Neural cell (in vitro differentiated cells): ENCODE results near the gene HIKESHI. TPM values are rescaled to one million over a fixed set of nuclear protein-coding genes. Genes with fewer than 3 reads are reported as not detected.

ENCODE experiments used
- H2AFZ ChIP-seq: fragments of 200-600, 300-800 bp; sonication (generic), shearing (Covaris generic); 2 replicates; pipeline ENCODE4 v1.6.0; 2014; ENCODE audit warnings: low read depth, mild to moderate bottlenecking, antibody characterized with exemption, low read length, moderate library complexity
- H3F3A ChIP-seq: fragments of 200-600 bp; shearing (Covaris generic); 2 replicates; pipeline ENCODE4 v1.6.1; 2016; ENCODE audit warnings: mild to moderate bottlenecking, moderate library complexity, mixed read lengths, antibody characterized with exemption, low read length; ENCODE audit not compliant: insufficient read depth, poor library complexity, severe bottlenecking
- H3K27ac ChIP-seq: fragments of 200-600, 300-800 bp; sonication (generic), shearing (Covaris generic); 2 replicates; pipeline ENCODE4 v1.5.1; 2014; ENCODE audit warnings: mild to moderate bottlenecking, low read length, moderate library complexity
- H3K27me3 ChIP-seq: fragments of 300-800, 200-600 bp; sonication (generic), shearing (Covaris generic); 2 replicates; pipeline ENCODE4 v1.6.0; 2014; ENCODE audit warnings: mild to moderate bottlenecking, low read depth, low read length, moderate library complexity; ENCODE audit not compliant: insufficient read depth
- H3K36me3 ChIP-seq: fragments of 300-800, 200-600 bp; sonication (generic), shearing (Covaris generic); 2 replicates; pipeline ENCODE4 v1.5.1; 2014; ENCODE audit warnings: mild to moderate bottlenecking, antibody characterized with exemption, low read length, moderate library complexity; ENCODE audit not compliant: insufficient read depth
- H3K4me2 ChIP-seq: fragments of 300-800, 200-600 bp; sonication (generic), shearing (Covaris generic); 2 replicates; pipeline ENCODE4 v1.6.0; 2014; ENCODE audit warnings: mild to moderate bottlenecking, low read length
- H3K4me3 ChIP-seq: fragments of 300-800, 200-600 bp; sonication (generic), shearing (Covaris generic); 2 replicates; pipeline ENCODE4 v1.5.1; 2014; ENCODE audit warnings: mild to moderate bottlenecking, low read length, moderate library complexity
- H3K79me2 ChIP-seq: fragments of 200-600 bp; shearing (Covaris generic); replicated peaks from 2 replicates; pipeline ENCODE4 v1.6.0; 2014; ENCODE audit warnings: mild to moderate bottlenecking, low read length, moderate library complexity; ENCODE audit not compliant: insufficient read depth
- H3K9ac ChIP-seq: fragments of 300-800, 200-600 bp; sonication (generic), shearing (Covaris generic); 2 replicates; pipeline ENCODE4 v1.6.1; 2016; ENCODE audit warnings: mild to moderate bottlenecking, low read length, mixed read lengths
- H3K9me2 ChIP-seq: fragments of 200-600 bp; shearing (Covaris generic); 2 replicates; pipeline ENCODE4 v1.6.1; 2016; ENCODE audit warnings: mild to moderate bottlenecking, low read length, mixed read lengths; ENCODE audit not compliant: insufficient read depth
- H3K9me3 ChIP-seq: fragments of 200-600, 300-800 bp; sonication (generic), shearing (Covaris generic); 2 replicates; pipeline ENCODE4 v1.6.1; 2016; ENCODE audit warnings: mild to moderate bottlenecking, mixed run types, low read length, moderate library complexity, mixed read lengths
- H4K20me1 ChIP-seq: fragments of 200-600 bp; shearing (Covaris generic); 2 replicates; pipeline ENCODE4 v1.6.1; 2016; ENCODE audit warnings: mild to moderate bottlenecking, mixed run types; ENCODE audit not compliant: insufficient read depth
- CTCF ChIP-seq: fragments of 450-650 bp; IDR thresholded peaks from 2 replicates; pipeline ENCODE4 v1.5.1; 2014; ENCODE audit warnings: antibody characterized with exemption, mild to moderate bottlenecking, moderate library complexity; ENCODE audit not compliant: poor library complexity, severe bottlenecking
- EP300 ChIP-seq: fragments of 450-650 bp; conservative IDR thresholded peaks from 2 replicates; pipeline ENCODE4 v1.6.1; 2014; ENCODE audit warnings: antibody characterized with exemption, mild to moderate bottlenecking, moderate library complexity; ENCODE audit not compliant: poor library complexity, severe bottlenecking
- EZH2 ChIP-seq: fragments of 200-600, 300-800 bp; shearing (Covaris generic), sonication (generic); IDR thresholded peaks from 2 replicates; pipeline ENCODE4 v1.6.1; 2014; ENCODE audit warnings: antibody characterized with exemption, low read length, borderline replicate concordance, mild to moderate bottlenecking; ENCODE audit not compliant: insufficient read depth, poor library complexity, severe bottlenecking
- MXI1 ChIP-seq: fragments of 450-650 bp; conservative IDR thresholded peaks from 2 replicates; pipeline ENCODE4 v1.6.1; 2014; ENCODE audit warnings: antibody characterized with exemption, mild to moderate bottlenecking; ENCODE audit not compliant: poor library complexity, severe bottlenecking
- POLR2AphosphoS5 ChIP-seq: IDR thresholded peaks from 2 replicates; pipeline ENCODE4 v1.6.1; 2012
- RAD21 ChIP-seq: fragments of 450-650 bp; conservative IDR thresholded peaks from 2 replicates; pipeline ENCODE4 v1.6.1; 2014; ENCODE audit warnings: antibody characterized with exemption, mild to moderate bottlenecking, moderate library complexity
- SMC3 ChIP-seq: fragments of 450-650 bp; conservative IDR thresholded peaks from 2 replicates; pipeline ENCODE4 v1.6.1; 2014; ENCODE audit warnings: antibody characterized with exemption, mild to moderate bottlenecking, moderate library complexity; ENCODE audit not compliant: poor library complexity
- TAF1 ChIP-seq: IDR thresholded peaks from 2 replicates; pipeline ENCODE4 v1.6.1; 2012; ENCODE audit warnings: low read depth
- polyA plus RNA-seq: library from polyadenylated mRNA; depleted of rRNA; stranded (reverse); fragments of >200 nt; gene quantifications from 2 replicates; pipeline ENCODE4 v1.2.3, GENCODE V29; 2014
- TF ChIP-seq, protein P1 (sequence below): IDR thresholded peaks from 2 replicates; pipeline ENCODE4 v1.6.1; 2012; ENCODE audit warnings: borderline replicate concordance

HIKESHI gene
- polyA plus RNA-seq, 1 donor from 2014 or later = 180 TPM

DNA sequence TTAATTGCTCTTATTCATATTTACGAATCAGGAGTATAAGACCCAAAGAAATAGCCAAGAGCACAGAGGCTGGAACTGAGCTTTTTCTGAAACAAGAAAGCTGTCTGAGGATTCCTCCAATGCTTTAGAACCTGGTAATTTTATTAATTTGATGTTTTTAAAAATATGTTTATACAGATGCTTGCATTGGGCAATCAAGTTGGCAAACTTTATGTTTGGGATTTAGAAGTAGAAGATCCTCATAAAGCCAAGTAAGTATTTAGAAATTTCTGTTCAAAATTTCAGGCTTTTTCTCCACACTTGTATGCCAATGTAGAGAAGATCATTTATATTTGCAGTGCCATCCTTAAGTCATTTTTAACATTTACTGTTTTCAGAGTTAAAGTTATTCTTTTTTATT is 24.3 kb upstream of the HIKESHI start:
- H3F3A ChIP-seq = no peaks in the 10 kb centered on the region
- no peak overlapping the region for H2AFZ ChIP-seq
- TF ChIP-seq MXI1 = no peak
- TF ChIP-seq EZH2 = no peak
- TF ChIP-seq EP300 = no peak
- TF ChIP-seq SMC3 = no peak
- no peak for TF ChIP-seq POLR2AphosphoS5
- TF ChIP-seq CTCF = no peak
- TF ChIP-seq, protein P1, sequence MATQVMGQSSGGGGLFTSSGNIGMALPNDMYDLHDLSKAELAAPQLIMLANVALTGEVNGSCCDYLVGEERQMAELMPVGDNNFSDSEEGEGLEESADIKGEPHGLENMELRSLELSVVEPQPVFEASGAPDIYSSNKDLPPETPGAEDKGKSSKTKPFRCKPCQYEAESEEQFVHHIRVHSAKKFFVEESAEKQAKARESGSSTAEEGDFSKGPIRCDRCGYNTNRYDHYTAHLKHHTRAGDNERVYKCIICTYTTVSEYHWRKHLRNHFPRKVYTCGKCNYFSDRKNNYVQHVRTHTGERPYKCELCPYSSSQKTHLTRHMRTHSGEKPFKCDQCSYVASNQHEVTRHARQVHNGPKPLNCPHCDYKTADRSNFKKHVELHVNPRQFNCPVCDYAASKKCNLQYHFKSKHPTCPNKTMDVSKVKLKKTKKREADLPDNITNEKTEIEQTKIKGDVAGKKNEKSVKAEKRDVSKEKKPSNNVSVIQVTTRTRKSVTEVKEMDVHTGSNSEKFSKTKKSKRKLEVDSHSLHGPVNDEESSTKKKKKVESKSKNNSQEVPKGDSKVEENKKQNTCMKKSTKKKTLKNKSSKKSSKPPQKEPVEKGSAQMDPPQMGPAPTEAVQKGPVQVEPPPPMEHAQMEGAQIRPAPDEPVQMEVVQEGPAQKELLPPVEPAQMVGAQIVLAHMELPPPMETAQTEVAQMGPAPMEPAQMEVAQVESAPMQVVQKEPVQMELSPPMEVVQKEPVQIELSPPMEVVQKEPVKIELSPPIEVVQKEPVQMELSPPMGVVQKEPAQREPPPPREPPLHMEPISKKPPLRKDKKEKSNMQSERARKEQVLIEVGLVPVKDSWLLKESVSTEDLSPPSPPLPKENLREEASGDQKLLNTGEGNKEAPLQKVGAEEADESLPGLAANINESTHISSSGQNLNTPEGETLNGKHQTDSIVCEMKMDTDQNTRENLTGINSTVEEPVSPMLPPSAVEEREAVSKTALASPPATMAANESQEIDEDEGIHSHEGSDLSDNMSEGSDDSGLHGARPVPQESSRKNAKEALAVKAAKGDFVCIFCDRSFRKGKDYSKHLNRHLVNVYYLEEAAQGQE = no peak
- TF ChIP-seq RAD21 = no peak
- no peak for TF ChIP-seq TAF1
- no peak overlapping the region for H3K9ac ChIP-seq
- peaks cover 3% of the 10 kb centered on the region for H3K36me3 ChIP-seq
- no peaks in the 10 kb centered on the region for H3K9me2 ChIP-seq
- no peaks in the 10 kb centered on the region for H4K20me1 ChIP-seq
- H3K9me3 ChIP-seq = no peaks in the 10 kb centered on the region
- H3K4me2 ChIP-seq = no peak overlapping the region
- H3K4me3 ChIP-seq = no peak overlapping the region
- no peak overlapping the region for H3K27ac ChIP-seq
- peaks cover 4% of the 10 kb centered on the region for H3K79me2 ChIP-seq
- H3K27me3 ChIP-seq = no peaks in the 10 kb centered on the region

- Histone ChIP-seq H2AFZ (no peak overlapping the region), H3F3A (no peaks in the 10 kb centered on the region), H3K4me2 (no peak overlapping the region), H3K4me3 (no peak overlapping the region), H4K20me1 (no peaks in the 10 kb centered on the region), H3K9ac (no peak overlapping the region), H3K79me2 (peaks cover 4% of the 10 kb centered on the region), H3K27ac (no peak overlapping the region), H3K36me3 (peaks cover 3% of the 10 kb centered on the region), H3K27me3 (no peaks in the 10 kb centered on the region), H3K9me2 (no peaks in the 10 kb centered on the region), H3K9me3 (no peaks in the 10 kb centered on the region)
- TF ChIP-seq, protein P1 = no peak
- TF ChIP-seq CTCF = no peak
- no peak for TF ChIP-seq EP300
- TF ChIP-seq TAF1 = no peak
These were observed 23.8 kb upstream of the HIKESHI start for GRCh38 chr11:86278226-86278625.
